ENCODE data around the gene DHX8.
"Not testable (repeated sequence)": the region's sequence is repeated elsewhere in the genome, so short reads cannot be mapped to it uniquely, and the experiment has no call there.

Gene DHX8

DNA sequence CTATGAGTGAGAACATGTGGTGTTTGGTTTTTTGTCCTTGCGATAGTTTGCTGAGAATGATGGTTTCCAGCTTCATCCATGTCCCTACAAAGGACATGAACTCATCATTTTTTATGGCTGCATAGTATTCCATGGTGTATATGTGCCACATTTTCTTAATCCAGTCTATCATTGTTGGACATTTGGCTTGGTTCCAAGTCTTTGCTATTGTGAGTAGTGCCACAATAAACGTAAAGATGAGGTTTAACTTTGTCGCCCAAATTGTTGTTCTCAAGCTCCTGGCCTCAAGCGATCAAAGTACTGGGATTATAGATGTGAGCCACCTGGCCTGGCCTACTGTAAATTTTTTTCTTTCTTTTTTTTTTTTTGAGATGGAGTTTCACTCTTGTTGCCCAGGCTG, 21.2 kb upstream of the DHX8 start:
- not testable (repeated sequence) for DNase-seq

DNA sequence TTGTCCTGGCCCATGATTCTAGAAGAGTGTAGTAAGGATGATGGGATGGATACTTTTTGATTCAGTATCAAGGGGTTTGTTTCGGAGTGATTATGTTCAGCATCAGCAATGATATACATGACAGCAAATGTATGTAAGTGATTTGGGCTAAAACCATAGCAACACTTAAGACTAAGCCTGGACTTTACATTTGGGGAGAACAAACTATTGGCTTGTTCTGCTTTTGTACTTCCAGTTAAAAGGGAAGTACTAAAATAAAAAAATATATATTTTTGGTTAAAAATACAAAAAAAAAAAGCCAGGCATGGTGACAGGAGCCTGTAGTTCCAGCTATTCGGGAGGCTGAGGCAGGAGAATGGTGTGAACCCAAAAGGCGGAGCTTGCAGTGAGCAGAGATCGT, 20.5 kb upstream of the DHX8 start:
- DNase-seq = no peak

DNA sequence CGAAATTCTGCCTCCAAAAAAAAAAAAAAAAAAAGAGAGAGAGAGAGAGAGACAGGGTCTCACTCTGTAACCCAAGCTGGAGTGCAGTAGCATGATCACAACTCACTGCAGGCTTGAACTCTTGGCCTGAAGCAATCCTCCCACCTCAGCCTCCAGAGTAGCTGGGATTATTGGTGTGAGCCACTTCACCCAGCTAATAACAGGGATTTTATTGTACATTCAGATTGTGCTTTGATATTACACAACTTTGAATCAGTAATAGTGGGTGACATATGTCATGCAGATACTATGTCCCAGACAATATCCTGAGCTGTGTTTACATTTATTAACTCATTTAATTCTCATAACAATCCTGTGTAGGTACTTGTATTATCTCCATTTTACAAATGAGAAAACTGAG, 19.7 kb upstream of the DHX8 start:
- DNase-seq = no peak

DNA sequence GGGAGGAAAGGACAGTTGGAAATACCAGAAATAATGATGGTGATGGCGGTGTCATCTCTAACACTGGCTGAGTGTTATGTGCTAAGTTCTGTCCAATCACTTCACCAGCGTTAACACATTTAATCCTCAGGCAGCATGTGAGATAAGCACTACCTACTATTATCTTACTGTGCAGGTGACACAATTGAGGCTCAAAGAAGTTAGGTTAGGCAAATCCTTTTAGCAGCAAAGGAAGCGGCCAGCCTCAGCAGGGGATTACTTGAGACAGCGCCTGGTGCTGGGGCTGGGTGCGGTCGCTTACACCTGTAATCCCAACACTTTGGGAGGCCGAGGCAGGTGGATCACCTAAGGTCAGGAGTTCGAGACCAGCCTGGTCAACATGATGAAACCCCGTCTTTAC, 18.7 kb upstream of the DHX8 start:
- DNase-seq = no peak

DNA sequence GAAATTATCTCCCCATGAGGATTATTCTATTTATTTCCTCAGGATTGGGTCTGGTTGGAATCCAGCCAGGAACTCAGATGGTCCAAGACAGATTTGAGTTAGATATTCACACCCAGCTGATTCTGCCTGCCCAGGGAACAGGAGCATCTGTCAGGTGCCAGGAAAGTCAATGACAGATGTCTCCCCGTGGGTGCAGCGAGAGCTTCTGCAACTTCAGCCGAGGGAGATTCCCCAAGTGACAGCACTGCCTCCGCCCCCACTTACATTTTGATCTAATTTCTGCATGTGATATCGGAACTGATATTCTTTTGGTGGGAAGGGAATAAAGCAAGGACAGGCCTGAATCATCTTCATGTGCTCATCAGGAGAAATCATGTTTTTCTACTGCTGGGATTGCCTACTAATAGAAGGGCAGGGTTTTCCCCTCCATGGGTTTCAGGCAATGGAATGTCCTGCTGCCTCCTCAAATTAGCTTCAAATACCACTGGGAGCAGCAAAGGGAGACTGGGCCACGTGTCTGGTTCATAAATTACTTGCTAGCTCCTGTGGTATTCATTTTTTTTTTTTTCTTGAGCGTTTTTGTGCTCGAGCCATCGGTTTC, 15.7 kb upstream of the DHX8 start:
- no peak for DNase-seq

DNA sequence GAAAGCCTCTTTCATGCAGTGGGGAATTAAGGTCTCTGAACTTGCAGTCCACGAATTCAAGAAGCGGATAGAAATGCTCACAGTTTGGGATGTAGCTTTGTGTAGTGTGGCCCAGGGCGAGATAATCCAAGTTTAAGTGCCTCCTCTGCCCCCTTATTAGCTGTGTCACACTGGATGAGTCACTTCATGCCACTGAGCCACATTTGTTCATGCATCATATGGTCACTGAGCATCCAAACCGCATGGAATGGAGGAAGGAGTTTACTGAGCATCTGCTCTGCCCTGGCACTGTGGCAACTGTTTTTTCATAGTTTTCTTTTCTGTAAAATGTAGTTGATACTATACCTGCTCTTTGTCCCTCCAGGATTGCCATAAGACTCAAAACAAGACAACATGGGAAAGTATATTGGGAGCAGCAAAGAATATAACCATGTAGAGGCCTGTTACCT, 15.1 kb upstream of the DHX8 start:
- DNase-seq = no peak

DNA sequence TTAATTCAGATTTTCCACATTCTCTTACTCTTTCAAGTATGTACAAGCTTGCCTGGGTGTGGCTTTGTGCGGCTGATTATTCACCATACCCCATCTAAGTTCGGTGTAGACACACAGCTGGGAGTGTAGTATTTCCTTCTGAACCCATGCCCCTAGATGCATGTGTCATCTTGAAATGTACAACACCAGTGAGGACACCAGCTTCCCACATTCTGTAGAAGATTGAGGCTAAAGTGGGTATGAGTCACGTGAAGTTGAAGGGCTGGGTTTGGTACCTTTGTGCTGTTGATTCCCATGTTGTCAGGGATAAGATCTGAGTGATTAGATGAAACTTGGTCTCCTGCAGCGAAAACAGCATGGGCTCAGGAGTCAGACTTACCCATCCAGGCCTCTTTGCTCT, 14.6 kb upstream of the DHX8 start:
- DNase-seq = no peak

DNA sequence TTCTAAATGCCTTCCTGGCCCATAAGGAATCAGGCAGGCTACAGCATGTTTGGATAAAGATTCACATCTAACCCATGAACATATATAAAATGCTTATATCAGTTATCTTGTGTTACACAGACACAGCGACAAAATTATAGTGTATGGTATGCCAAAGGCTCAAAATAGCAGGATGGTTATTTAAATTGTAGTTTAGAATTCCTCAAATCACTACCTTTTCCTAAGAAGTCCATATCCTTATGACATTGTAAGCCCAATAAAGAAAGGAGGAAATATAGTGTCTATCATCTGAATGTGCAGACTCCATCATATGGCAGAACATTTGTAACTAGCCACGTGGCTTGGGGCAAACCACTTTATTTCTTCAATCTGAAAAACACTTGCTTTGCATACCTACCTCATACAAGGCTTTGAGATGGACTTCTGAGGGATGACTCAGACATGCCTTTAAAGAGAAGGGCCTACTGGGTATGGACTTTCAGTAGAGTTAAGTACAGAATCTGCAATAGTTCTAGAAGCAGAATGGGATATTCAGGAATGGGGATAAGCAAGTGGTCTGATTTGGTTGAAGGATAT, 12.1 kb upstream of the DHX8 start:
- DNase-seq = no peak

DNA sequence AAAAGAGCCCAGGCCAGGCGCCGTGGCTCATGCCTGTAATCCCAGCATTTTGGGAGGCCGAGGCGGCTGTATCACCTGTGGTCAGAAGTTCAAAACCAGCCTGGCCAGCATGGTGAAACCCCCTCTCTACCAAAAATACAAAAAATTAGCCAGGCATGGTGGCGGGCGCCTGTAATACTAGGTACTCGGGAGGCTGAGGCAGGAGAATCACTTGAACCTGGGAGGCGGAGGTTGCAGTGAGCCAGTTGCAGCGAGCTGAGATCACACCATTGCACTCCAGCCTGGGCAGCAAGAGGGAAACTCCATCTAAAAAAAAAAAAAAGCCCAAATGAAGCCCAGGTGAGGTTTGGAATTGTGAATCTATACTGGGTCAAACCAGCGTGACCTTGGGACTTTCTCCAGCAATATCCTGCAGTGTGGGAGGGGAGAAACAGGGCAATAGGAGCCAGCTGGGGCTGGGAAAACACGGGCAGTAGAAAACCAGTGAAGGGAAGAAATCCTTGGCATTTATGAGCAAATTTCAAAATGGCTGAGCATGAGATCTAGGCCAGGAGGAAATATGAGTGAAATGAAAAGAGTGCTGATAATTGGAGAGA, 8.2 kb upstream of the DHX8 start:
- DNase-seq = no peak

DNA sequence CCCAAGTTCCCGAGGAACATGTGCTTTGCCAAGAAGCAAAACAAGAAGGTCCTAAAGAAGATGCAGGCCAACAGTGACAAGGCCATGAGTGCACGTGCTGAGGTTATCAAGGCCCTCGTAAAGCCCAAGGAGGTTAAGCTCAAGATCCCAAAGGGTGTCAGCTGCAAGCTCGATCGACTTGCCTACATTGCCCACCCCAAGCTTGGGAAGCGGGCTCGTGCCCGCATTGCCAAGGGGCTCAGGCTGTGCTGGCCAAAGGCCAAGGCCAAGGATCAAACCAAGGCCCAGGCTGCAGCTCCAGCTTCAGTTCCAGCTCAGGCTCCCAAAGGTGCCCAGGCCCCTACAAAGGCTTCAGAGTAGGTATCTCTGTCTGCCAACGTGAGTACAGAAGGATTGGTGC, 7.5 kb upstream of the DHX8 start:
- DNase-seq = not testable (repeated sequence)

DNA sequence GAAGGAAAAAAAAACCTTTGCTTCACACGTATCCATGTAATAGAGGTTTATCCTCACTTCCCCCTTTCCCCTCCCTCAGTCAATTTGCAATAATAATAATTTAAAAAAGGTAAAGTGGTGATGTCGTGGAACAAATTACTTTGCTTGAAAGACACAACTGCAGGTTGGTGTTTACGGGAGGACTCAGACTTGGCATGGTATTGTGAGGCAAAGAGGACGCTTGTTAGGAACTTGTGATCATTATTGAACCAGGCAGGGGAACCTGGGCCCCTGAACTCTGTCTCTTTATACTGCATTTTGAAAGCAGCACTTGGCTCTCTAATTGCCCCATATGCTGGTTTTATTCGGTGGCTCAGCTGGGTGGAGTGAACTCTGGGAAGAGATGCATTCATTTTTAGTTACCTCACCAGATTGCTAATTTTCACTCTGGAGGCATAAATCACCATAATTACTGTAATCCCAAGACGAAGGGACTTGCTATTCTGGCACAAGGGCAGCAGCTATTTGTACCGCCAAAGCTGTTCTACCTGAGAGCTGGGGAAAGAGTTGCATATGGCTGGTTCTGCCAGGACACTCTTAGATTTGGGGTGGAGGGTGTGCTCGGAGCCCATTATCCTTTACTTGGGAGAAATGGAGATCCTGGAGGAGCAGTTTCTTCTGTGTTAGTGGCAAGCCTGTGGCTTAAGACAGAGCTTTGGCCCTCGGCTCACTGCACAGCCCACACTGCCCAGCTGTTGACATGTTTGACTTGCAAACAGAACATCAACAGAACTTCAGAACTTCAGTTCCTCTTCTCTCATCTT, 5.7 kb upstream of the DHX8 start:
- DNase-seq = no peak

DNA sequence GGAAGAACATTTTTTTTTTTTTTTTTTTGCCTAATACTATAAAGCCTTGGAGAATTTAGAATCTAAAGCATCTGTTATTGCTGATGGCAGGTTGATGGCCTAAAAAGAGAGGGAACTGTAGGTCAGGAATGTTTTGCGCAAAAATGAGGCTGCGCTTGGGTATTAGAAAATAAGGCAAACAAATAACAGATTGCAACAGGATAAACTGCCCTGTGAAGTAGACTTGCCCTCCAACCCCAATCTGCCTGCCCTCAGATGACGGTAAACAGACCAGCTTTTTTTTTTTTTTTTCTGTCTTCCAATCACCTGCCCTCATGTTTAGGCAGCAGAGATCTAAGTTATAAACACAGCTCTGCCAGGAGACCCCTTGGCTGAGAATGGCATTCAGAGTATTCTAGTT, 3.8 kb upstream of the DHX8 start:
- DNase-seq = no peak

DNA sequence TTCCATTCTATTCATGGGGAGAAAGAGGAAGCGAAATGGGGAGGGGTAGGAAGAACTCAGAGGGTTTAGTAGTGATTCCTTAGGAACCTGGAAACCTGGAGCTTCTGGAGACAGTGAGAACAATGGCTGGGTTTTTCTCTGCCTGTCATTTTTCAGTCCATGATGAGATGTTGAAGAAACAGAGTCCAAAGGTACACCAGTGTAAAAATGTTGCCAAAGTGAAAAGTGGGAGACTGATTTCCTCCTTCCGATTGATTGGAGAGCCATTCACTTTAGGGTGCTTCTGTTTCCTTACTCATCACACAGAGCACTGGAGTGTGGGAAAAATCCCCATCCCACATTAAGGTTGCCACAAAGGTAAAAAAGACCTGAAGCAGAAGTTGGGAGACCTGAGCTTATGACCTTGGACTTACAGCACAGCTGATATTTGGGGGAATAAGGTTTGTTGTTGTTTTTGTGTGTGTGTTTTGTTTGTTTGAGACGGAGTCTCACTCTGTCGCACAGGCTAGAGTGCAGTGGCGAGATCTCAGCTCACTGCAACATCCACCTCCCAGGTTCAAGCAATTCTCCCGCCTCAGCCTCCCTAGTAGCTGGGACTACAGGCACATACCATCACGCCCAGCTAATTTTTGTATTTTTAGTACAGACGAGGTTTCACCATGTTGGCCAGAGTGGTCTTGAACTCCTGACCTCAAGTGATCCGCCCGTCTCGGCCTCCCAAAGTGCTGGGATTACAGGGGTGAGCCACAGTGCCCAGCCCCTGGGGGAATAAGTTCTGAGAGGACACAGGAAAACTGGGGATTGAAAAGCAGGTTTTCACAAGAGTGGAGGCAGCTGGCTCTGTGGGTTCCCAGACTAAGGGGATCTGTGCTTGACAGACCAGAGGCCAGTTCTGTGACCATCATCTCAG, 1.4 kb upstream of the DHX8 start:
- DNase-seq = no peak

DNA sequence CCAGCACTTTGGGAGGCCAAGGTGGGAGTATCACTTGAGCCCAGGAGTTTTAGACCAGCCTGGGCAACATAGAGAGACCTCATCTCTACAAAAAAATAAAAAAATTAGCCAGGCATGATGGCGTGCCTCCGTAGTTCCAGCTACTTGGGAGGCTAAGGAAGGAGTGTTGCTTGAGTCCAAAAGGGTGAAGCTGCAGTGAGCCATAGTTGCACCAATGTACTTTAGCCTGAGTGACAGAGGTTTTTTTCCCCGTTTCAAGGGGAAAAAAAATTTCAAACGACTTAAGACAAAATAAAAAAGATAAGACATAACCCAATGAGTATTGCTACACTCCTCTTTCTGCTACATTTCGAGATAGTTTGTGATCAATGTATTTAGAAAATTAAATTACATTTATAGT, 6.8 kb downstream of the DHX8 start:
- no peak for DNase-seq

DNA sequence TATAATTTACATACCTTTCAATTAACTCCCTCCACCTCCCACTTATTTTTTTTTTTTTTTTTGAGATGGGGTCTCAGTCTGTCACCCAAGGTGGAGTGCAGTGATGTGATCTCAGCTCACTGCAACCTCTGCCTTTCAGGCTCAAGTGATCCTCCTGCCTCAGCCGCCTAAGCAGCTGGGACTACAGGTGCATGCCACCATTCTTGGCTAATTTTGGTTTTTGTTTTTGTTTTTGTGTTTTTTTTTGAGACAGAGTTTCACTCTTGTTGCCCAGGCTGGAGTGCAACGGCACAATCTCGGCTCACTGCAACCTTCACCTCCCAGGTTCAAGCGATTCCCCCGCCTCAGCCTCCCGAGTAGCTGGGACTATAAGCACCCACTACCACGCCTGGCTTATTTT, 25.7 kb downstream of the DHX8 start:
- DNase-seq = not testable (repeated sequence)

DNA sequence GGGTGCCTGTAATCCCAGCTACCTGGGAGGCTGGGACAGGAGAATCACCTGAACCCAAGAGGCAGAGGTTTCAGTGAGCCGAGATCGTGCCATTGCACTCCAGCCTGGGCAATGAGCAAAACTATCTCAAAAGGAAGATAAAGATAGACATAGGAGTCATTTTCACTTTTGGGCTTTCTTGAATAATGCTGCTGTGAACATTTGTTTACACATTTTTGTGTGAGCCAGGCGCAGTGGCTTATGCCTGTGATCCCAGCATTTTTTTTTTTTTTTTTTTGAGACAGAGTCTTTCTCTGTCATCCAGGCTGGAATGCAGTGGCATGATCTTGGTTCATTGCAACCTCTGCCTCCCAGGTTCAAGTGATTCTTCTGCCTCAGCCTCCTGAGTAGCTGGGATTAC, 27.4 kb downstream of the DHX8 start:
- DNase-seq = not testable (repeated sequence)

DNA sequence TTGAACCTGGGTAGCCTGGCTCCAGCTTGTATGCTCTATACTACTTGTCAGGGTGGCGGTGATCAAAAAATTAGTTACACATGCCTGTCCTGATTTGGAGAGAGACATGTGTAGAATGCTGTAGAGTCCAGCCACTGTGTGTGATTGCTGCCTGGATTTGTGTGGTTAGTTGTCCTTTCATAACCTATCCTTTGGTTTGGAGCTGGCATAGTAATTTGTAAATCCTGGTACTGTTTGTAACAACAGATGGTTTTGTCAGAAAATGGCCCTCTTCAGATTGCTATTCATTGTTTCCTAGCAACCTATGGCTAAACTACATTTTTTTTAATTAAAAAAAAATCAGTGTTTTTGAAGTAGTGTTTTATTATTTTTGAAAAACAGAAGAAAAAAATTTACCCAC, 31.9 kb downstream of the DHX8 start:
- DNase-seq = no peak

DNA sequence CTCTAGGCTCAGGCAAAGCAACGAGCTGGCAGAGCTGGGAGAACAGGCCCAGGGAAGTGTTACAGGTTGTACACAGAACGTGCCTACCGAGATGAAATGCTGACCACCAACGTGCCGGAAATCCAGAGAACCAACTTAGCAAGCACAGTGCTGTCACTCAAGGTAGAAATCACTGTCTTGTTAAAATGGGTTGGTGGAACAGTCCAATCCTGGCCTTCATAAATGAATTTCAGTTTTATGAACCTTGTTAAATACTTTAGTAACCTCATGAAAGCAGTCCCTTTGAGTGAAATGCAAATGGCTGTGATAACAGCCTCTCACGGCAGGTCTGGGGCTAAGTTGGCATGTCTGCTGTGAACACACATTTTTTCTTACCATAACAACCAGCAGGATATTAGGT, 33.4 kb downstream of the DHX8 start:
- no peak for DNase-seq

DNA sequence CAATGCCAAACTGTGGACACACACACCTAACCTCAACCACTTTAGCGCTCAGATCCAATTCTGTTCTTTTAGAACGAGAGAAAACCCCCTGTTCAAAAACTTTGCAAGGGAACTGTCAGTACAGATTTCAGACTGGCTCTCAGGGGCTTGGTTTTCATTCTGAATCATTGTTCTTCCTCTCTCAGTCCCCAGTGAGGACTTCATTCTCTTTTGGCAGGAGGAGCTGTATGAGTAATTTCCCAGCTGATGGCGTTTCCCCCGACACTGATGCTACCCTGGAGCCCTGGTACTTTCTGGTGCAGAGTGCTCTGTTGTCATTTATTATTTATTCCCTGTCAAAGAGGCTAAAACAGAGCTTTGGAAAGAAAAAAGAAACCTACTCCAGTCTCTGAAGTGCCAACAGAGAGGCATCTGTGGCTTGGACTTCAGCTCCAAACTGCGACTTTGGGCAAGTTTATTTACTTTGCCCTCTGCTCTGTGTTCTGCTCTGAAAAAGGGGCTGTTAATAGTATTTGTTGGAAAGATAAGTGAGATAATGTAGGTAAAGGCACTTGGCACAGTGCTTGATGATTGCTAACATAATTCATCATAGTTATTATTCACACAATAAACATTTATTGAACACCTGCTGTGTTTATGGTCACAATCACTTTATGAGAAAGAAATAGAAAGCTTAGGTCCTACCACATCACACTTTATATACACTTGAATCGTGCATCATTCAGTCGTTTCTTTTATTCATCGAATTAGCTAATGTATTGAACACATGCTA, 34.0 kb downstream of the DHX8 start:
- no peak for DNase-seq

DNA sequence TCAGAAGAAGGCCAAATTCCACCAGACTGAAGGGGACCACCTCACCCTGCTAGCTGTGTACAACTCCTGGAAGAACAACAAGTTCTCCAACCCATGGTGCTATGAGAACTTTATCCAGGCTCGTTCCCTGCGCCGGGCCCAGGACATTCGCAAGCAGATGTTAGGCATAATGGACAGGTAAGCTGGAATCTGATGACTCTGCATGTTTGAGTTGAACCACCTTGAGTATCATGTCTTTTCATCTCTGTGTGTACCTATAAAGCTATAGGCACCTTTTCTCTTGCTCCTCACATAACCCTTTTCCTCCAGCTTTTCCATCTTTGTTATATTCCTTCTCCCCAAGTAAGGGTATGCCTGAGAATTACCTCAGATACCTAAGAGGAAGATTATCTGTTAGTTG, 37.6 kb downstream of the DHX8 start:
- DNase-seq = no peak

DNA sequence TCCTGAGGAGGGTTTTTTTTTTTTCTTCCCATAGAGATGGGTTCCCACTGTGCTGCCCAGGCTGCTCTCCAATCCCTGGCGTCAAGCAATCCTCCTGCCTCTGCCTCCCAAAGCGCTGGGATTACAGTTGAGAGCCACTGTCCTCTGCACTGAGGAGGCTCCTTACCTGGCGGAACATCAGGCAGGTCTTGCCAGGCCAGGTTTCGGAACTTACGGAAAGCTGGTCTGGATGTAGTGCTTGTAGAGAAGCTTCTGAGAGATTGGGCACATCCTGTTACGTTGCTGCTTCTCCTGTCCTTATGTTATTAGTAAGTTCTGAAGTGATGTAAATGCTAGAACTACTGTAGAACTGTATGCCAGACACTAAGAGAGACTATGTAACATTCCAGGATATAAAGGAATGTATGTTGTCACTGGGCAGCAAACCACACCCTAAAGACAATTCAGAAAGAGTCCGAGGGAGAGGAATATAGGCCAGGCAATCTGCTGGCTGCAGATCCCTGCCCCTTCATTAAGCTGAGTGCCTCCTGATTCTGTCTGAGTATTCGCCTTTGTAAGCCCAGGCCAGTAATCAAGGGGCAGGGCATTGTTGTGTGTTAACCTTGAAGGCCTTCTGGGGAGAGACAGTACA, 41.3 kb downstream of the DHX8 start:
- no peak for DNase-seq
